HG03135 (cell line): ENCODE results near the gene PHLDB1.
"Not testable (repeated sequence)": the region's sequence is repeated elsewhere in the genome, so short reads cannot be mapped to it uniquely, and the experiment has no call there.

Source experiments
- ATAC-seq: cut with Tn5 transposase; IDR thresholded peaks from one replicate; pipeline ENCODE4 v1.9.1; 2021; ENCODE audit warnings: mild to moderate bottlenecking, moderate library complexity; ENCODE audit not compliant: unreplicated experiment

Gene PHLDB1

GRCh38 chr11:118658429-118659313, 51.3 kb downstream of the PHLDB1 start:
- ATAC-seq: no peak

GRCh38 chr11:118659314-118659952, 52.0 kb downstream of the PHLDB1 start:
- peak; percentile 82 for ATAC-seq

- no peak for ATAC-seq
Observed at GRCh38 chr11:118659953-118660680, 52.7 kb downstream of the PHLDB1 start.

- no peak for ATAC-seq
Observed at GRCh38 chr11:118660681-118661424, 53.4 kb downstream of the PHLDB1 start.

GRCh38 chr11:118661425-118662301, 54.2 kb downstream of the PHLDB1 start:
- ATAC-seq: no peak

GRCh38 chr11:118662401-118663271, 55.2 kb downstream of the PHLDB1 start:
- ATAC-seq: no peak

- no peak for ATAC-seq
Observed at GRCh38 chr11:118663381-118663780, 56.0 kb downstream of the PHLDB1 start.

GRCh38 chr11:118663902-118664301, 56.5 kb downstream of the PHLDB1 start:
- ATAC-seq: no peak

GRCh38 chr11:118666371-118666770, 59.0 kb downstream of the PHLDB1 start:
- no peak for ATAC-seq

- no peak for ATAC-seq
Observed at GRCh38 chr11:118670063-118670462, 62.6 kb downstream of the PHLDB1 start.

- no peak for ATAC-seq
Observed at GRCh38 chr11:118671254-118671653, 63.8 kb downstream of the PHLDB1 start.

GRCh38 chr11:118672846-118673245, 65.4 kb downstream of the PHLDB1 start:
- ATAC-seq: no peak

GRCh38 chr11:118673361-118674081, 66.1 kb downstream of the PHLDB1 start:
- no peak for ATAC-seq

- ATAC-seq: no peak
Observed at GRCh38 chr11:118674082-118674435, 66.6 kb downstream of the PHLDB1 start.

- no peak for ATAC-seq
Observed at GRCh38 chr11:118677977-118678376, 70.6 kb downstream of the PHLDB1 start.

- ATAC-seq: not testable (repeated sequence)
Observed at GRCh38 chr11:118678908-118679307, 71.5 kb downstream of the PHLDB1 start.

GRCh38 chr11:118679483-118679882, 72.1 kb downstream of the PHLDB1 start, which contains the start of gene TREH:
Gene TREH, minus strand, starts transcription at chr11:118679650. Its CDS starts 23 bp downstream, at chr11:118679627.
- ATAC-seq: no peak

GRCh38 chr11:118682372-118682771, 75.0 kb downstream of the PHLDB1 start:
- ATAC-seq: no peak
